ENCODE data around the gene NEMP1.

DNA sequence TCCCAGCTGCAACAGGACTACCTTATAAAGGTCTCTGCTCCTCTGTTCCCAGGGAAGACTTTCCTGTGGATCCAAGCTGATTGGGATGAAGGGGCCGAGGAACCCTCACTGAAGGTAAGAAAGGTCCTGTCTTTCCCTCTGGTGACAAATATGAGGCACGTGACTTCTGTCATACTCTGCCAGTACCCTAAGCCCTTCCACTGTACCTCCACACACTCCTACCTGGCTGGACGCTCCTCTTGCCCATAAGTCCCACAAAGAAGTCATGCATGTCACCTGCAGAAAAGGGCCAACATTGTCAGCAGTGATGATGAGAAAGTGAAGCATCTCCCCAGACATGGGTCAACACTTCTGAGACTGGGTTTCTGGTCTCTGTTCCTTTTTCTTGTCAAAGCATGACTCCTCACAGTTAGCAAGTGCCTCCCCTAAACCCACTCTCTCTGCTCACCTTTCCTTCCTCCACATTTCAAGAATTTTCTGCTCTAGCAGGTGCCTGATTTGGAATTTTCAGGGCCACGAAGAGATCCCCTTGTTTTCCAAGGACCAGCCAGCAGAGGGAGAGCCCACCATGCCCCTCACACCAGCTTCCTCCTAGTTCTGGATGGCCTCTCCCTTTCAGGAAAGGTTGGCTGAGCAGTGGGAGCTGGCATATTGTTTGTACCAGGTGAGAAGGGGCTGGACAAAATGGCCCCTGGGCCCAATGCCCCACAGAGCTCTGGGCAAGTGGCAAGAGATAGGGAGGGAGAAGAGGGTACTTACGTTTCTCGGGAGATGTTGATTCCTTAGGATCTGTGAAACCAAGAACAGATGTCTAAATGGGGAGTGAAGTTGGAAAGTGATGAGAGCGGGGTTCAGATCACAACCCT, 65.8 kb downstream of the NEMP1 start:
- TF ChIP-seq CTCF (IDR thresholded peaks at IDR 0.05 in 8 of 11, conservative IDR thresholded peaks at IDR 0.05 in 3 of 11) (no peak), POLR2AphosphoS5 (IDR thresholded peaks at IDR 0.05) (no peak)
